IPS-15b (cell line): ENCODE measurements around the gene SMC3.
"Not testable (repeated sequence)": the region's sequence is repeated elsewhere in the genome, so short reads cannot be mapped to it uniquely, and the experiment has no call there.

ENCODE experiments used
- H3K27me3 ChIP-seq: one replicate; pipeline ENCODE4 v1.6.1; 2013; ENCODE audit warnings: low read length; ENCODE audit not compliant: control insufficient read depth, insufficient read depth
- H3K36me3 ChIP-seq: one replicate; pipeline ENCODE4 v1.6.1; 2013; ENCODE audit warnings: low read length; ENCODE audit not compliant: control insufficient read depth, insufficient read depth
- H3K4me1 ChIP-seq: one replicate; pipeline ENCODE4 v1.6.1; 2013; ENCODE audit warnings: mild to moderate bottlenecking, low read length; ENCODE audit not compliant: control insufficient read depth, insufficient read depth
- H3K4me3 ChIP-seq: one replicate; pipeline ENCODE4 v1.5.1; 2013; ENCODE audit warnings: low read depth, low read length
- H3K9ac ChIP-seq: one replicate; pipeline ENCODE4 v1.6.1; 2013; ENCODE audit warnings: low read depth, mild to moderate bottlenecking, low read length
- H3K9me3 ChIP-seq: one replicate; pipeline ENCODE4 v1.6.1; 2013; ENCODE audit warnings: mild to moderate bottlenecking, low read length; ENCODE audit not compliant: control insufficient read depth, insufficient read depth

SMC3 gene

DNA sequence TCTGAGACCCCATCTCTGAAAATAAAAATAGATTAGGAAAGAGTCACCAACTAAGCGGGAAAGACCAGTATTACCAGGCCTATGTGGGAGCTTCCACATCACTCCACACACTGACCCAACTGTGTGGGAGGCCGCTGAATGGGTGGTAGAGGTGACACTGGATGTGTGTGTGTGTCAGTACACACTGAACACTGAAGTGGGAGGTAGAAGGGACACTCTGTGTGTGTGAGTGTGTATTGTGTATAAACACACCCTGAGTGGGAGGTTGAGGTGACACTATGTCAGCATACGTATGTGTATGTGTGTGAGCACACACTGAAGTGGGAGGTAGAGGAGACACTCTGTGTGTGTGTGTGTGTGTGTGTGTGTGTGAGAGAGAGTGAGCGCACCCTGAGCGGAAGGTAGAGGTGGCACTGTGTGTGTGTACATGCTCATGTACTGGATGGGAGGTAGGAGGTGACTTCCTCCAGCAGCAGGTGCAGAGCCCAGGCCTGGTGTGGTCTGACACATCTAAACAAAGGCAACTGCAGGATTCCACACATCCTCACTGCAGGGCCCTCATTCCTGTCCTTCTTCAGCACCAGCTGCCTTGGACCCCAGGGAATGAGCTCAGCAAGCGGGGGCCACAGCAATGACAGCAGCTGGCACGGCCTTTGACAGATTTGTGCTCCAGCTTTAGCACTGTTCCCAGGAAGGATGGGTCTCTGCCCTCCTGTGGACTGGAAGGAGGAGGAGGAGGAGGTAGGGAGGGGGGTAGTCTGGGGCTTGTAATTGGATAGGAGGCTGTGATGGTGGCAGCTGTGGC is 50.1 kb downstream of the SMC3 start:
- H3K27me3 ChIP-seq, result no peaks in the 10 kb centered on the region
- no peaks in the 10 kb centered on the region for H3K4me1 ChIP-seq
- H3K36me3 ChIP-seq, result no peaks in the 10 kb centered on the region
- no peaks in the 10 kb centered on the region for H3K9me3 ChIP-seq
- no peak overlapping the region for H3K4me3 ChIP-seq
- H3K9ac ChIP-seq, result no peak overlapping the region

DNA sequence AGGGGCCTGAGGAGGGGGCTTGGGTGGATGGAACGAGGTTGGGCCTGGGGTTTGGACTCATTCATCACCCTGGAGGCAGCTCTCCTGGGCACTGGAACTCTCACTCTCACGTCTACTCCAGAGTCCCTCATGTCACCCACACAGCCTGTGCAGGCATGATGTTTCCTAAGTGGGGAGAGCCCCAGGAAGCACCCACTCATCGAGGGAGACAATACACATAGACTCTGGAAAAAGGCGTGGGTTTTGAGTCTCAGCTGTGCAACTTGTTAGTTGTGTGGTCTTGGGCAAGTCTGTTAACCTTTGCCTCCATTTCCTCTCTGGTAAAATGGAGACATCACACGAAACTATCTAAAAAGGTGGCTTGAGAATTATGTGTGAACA is 50.7 kb downstream of the SMC3 start:
- H3K36me3 ChIP-seq, result no peaks in the 10 kb centered on the region
- H3K4me1 ChIP-seq, result no peaks in the 10 kb centered on the region

DNA sequence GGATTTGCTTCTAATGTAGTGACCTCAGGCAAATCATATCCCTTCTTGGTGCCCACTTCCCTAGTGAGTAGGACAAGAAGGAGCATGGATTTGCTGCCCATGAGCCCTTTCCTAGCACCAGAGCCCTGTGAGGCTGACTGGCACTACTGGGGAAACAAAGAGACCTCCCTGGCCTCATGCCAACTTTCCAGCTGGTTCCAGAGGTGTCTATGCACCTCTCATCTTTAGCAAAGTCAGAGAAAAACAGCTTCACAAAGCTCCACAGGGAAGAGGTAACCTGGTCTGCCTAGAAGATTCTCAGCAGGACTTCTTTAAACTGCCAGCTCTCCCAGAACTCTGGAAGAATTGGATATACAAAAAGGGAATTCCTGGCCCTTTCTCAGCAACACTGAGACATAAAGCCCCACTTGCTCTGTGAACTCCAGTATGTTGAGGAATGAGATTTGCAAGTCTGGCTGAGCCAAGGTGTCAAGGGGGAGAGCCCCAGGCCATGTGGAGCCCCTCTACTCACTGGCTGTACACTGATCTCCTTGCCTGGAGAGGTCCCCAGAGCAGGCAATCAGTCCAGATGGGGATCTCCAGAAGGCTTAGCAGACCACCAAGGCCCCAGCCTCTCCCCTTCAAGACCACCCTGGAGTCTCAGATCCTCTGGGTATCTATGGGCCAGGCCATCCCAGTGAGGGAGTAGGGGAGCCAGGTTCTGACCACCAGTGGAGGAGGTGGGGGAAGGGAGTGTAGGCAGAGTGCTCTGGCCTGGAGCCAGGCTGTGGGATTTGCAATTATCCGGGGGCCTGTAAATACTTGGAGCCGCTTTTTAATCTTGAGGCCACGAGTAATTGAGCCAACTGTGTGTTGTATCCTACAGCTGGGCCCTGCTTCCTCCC is 52.3 kb downstream of the SMC3 start:
- Histone ChIP-seq H3K9me3 (no peaks in the 10 kb centered on the region), H3K4me3 (no peak overlapping the region), H3K27me3 (no peaks in the 10 kb centered on the region), H3K4me1 (no peaks in the 10 kb centered on the region), H3K36me3 (no peaks in the 10 kb centered on the region), H3K9ac (no peak overlapping the region)

More for the DNA sequence above, 50.7 kb downstream of the SMC3 start:
- Histone ChIP-seq H3K4me3 (no peak overlapping the region), H3K27me3 (no peaks in the 10 kb centered on the region), H3K9ac (no peak overlapping the region), H3K9me3 (no peaks in the 10 kb centered on the region)

DNA sequence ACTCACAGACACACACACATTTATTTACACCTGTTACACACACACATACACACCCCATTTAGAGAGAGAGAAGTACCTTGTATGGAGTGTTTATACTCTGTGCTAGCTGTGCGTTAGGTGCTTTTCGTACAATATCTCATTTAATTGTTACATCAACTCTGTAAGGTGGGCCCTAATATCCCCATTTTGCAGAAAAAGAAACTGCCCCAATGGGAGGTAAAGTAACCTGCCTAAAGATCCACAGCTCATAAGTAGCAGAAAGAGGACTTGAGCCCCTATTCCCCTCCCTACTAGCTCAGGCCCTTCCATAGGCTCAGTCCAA is 52.9 kb downstream of the SMC3 start:
- Histone ChIP-seq H3K9me3 (no peaks in the 10 kb centered on the region), H3K4me1 (no peaks in the 10 kb centered on the region), H3K27me3 (no peaks in the 10 kb centered on the region), H3K9ac (no peak overlapping the region), H3K36me3 (no peaks in the 10 kb centered on the region), H3K4me3 (no peak overlapping the region)

DNA sequence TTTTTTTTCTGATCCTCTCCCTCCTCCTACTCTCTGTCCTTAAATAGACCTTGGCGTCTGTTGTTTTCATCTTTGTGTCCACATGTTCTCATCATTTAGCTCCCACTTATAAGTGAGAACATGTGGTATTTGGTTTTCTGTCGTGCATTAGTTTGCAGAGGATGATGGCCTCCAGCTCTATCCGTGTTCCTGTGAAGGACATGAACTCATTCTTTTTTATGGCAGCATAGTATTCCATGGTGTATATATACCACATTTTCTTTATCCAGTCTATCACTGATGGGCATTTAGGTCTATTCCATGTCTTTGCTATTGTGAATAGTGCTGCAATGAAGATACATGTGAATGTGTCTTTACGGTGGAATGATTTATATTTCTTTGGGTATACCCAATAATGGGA is 55.8 kb downstream of the SMC3 start:
- not testable (repeated sequence) for H3K9me3 ChIP-seq, H3K27me3 ChIP-seq, H3K4me1 ChIP-seq, H3K4me3 ChIP-seq, H3K9ac ChIP-seq, H3K36me3 ChIP-seq

DNA sequence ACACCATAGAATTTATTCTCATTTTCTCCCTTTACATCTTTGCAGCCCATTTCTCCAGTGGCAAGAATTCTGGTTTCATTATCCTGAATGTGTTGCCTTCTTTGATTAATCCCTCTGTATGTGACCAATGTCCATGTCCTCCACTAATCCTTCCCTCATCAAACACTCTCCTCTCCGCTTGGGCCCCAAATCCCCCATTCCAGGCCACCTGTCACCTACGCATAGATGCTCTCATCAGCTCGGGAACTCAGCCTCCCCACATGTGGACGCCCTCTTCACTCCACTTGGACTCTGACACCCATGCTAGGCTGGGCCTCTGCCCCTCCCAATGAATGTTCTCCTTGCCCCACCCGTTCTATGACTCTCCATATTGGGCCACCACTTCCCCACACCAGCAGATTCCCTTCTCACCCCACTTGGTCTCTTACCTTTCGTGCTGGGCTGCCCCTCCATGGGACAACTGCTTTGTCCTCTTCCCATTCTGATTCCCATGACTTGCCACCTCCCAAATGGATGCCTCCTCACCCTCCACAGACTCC is 57.9 kb downstream of the SMC3 start:
- no peak overlapping the region for H3K4me3 ChIP-seq
- no peaks in the 10 kb centered on the region for H3K27me3 ChIP-seq
- H3K4me1 ChIP-seq, result peaks cover 2% of the 10 kb centered on the region
- H3K9me3 ChIP-seq, result no peaks in the 10 kb centered on the region
- no peak overlapping the region for H3K9ac ChIP-seq
- no peaks in the 10 kb centered on the region for H3K36me3 ChIP-seq

DNA sequence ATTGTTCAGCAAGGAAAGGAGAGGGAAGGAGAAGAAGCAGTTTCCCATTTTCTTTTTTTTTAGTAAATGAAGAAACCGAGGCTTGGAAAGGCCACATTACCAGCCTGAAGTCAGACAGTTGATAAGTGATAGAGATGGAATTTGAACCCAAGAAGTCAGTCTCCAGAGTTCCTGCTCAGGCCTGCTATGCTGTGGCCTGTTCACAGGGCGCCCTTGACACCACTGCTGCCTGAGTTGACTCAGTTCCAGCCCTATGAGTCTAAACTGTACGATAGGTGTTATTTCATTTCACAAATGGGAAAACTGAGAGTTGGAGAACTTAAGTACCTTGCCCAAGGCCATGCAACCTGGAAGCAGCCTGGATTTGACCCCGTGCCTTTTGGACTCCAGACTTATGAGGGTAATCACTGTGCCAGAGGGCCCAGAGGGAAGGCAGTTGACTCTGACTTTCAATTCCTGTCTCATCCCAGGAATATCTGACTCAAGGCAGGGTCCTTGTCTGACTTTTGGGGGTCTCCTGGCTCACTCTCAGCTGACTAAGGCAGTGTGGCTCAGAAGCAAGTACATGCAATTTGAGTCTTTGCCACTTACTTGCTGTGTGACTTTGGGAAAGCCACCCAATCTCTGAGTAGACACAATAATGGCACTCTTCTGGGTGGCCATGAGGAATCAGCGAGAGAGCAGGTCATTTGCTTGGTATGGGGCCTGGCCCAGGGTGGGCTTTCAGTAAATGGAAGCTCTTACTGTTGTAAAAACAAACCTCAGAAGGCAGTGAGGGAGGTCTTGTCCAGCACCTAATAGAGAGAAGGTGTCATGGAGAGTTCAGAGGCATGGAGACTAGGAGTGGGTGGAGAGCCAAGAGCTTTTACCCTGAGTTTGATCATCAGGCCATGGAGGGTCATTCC is 58.7 kb downstream of the SMC3 start:
- no peaks in the 10 kb centered on the region for H3K9me3 ChIP-seq

DNA sequence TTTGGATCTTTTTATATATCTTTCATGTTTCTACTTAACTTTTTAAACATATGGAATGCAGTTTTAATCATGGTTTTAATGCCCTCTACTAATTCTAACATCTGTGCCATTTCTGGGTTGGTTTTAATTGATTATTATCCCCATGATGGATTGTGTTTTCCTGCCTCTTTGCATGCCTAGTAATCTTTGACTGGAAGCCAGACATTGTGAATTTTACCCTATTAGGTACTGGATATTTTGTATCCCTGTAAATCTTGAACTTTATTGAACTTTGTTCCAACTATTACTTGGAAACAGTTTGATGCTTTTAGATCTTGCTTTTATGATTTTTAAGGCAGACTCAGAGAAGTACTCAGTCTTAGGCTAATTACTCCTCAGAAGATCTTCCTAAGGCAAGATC is 60.7 kb downstream of the SMC3 start:
- Histone ChIP-seq H3K4me1 (peaks cover 2% of the 10 kb centered on the region), H3K27me3 (no peaks in the 10 kb centered on the region), H3K9ac (no peak overlapping the region), H3K4me3 (no peak overlapping the region), H3K36me3 (no peaks in the 10 kb centered on the region), H3K9me3 (no peaks in the 10 kb centered on the region)

More for the DNA sequence above, 58.7 kb downstream of the SMC3 start:
- Histone ChIP-seq H3K4me3 (no peak overlapping the region), H3K9ac (no peak overlapping the region), H3K36me3 (no peaks in the 10 kb centered on the region), H3K4me1 (peaks cover 2% of the 10 kb centered on the region), H3K27me3 (no peaks in the 10 kb centered on the region)

DNA sequence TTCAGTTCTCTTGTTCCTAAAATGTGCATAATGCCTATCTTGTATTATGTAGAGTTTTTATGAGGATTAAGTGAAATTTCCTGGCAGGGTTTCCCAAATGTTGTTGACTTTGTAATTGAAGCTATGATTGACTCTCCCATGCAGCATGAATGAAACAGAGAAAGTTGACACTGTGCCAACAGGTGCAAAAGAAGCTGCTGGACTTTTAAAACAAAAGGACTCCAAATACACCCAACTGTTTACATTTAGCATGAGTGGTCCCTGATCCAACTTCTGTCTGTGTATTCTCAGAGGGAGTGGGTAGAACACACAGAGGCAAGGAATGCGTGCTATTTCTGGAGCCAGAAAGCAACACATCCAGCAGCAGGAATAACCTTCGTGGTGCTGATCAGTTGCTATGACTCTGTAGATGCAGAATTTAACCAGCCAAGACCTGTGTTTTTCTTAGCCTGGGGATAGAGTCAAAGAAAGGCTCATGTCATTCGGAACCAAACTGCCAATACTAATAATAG is 62.2 kb downstream of the SMC3 start:
- no peaks in the 10 kb centered on the region for H3K9me3 ChIP-seq
- no peak overlapping the region for H3K4me3 ChIP-seq
- H3K4me1 ChIP-seq, result peaks cover 2% of the 10 kb centered on the region
- H3K9ac ChIP-seq, result no peak overlapping the region
- no peaks in the 10 kb centered on the region for H3K36me3 ChIP-seq
- H3K27me3 ChIP-seq, result no peaks in the 10 kb centered on the region

DNA sequence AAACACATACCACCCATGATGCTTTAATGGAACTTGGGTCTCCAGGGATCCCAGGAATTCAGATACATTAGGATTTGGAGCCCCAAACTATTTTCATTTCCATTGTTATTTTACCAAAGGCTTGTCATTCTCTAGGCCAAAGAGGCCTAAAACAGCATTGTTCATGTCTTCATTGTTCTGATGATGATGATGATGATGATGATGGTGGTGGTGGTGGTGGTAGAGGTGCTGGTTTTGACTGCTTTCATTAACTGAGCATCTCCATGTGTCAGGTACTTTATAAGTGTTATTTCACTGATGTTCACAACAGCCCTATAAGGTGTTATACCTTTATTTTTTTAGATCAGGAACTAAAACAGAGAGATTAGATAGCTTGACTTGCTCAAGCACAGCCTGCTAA is 64.4 kb downstream of the SMC3 start:
- H3K4me3 ChIP-seq, result no peak overlapping the region
- no peaks in the 10 kb centered on the region for H3K9me3 ChIP-seq
- no peaks in the 10 kb centered on the region for H3K27me3 ChIP-seq
- no peaks in the 10 kb centered on the region for H3K36me3 ChIP-seq
- H3K9ac ChIP-seq, result no peak overlapping the region
- peaks cover 2% of the 10 kb centered on the region for H3K4me1 ChIP-seq

DNA sequence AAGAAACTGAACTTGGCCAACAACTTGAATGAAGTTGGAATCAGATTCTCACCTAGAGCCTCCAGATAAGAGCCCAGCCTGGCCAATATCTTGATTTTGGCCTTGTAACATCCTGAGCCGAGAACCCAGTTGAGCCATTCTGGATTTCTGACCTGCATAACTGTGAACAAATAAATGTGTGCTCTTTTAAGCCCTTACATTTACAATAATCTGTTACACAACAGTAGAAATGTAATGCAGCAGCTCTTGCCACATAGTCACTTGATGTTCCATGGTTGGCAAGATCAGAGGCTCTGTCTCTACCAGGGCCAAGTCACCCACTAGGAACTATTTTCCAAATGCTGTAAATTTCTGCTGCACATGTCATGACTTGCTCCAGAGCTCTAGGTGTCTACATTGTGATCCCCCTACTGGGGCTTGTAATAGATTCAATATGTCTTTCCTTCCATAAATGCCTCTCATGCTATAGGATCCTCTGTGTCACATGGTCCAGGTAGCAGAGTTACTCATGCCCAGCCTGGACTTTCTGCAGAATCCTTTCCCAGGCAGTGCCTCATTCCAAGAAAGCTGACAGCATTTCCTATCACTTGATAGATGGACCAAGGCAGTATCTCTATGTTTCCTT is 65.2 kb downstream of the SMC3 start:
- no peaks in the 10 kb centered on the region for H3K27me3 ChIP-seq
- peaks cover 2% of the 10 kb centered on the region for H3K4me1 ChIP-seq
- no peak overlapping the region for H3K4me3 ChIP-seq
- no peaks in the 10 kb centered on the region for H3K36me3 ChIP-seq
- H3K9ac ChIP-seq, result no peak overlapping the region
- H3K9me3 ChIP-seq, result no peaks in the 10 kb centered on the region
